Endothelial cell (in vitro differentiated cells): ENCODE measurements around the gene NCKAP1. TPM values are rescaled to one million over a fixed set of nuclear protein-coding genes. Genes with fewer than 3 reads are reported as not detected.

Experiments
- DNase-seq: peaks from one replicate; pipeline ENCODE4 v3.0.0; 2021; ENCODE audit warnings: low spot score
- H3K27ac Mint-ChIP-seq: one replicate; pipeline ENCODE4 v1.8.0; 2021; ENCODE audit warnings: mixed read lengths, inconsistent platforms; ENCODE audit not compliant: unreplicated experiment
- H3K27me3 Mint-ChIP-seq: one replicate; pipeline ENCODE4 v1.8.0; 2021; ENCODE audit warnings: mild to moderate bottlenecking, moderate library complexity, mixed read lengths, inconsistent platforms; ENCODE audit not compliant: unreplicated experiment
- H3K36me3 Mint-ChIP-seq: one replicate; pipeline ENCODE4 v1.8.0; 2021; ENCODE audit warnings: mild to moderate bottlenecking, low read depth, mixed read lengths, inconsistent platforms; ENCODE audit not compliant: unreplicated experiment
- H3K4me1 Mint-ChIP-seq: one replicate; pipeline ENCODE4 v1.8.0; 2021; ENCODE audit warnings: mild to moderate bottlenecking, mixed read lengths, inconsistent platforms; ENCODE audit not compliant: unreplicated experiment
- H3K4me3 Mint-ChIP-seq: one replicate; pipeline ENCODE4 v1.8.0; 2021; ENCODE audit warnings: mild to moderate bottlenecking, mixed read lengths, inconsistent platforms; ENCODE audit not compliant: unreplicated experiment
- H3K9me3 Mint-ChIP-seq: one replicate; pipeline ENCODE4 v1.8.0; 2021; ENCODE audit warnings: mixed read lengths, inconsistent platforms; ENCODE audit not compliant: unreplicated experiment
- total RNA-seq: library from RNA; stranded (reverse); fragmentation: NEBNext Ultra II Directional; extraction: Animal tissue kit (Norgen Biotek cat#: 25700); gene quantifications from one replicate; pipeline ENCODE4 v1.2.1, GENCODE V29; 2021; ENCODE audit not compliant: unreplicated experiment
- TF ChIP-seq, protein P1 (sequence below): fragments of 200-600 bp; sonication (generic); IDR thresholded peaks from one replicate; pipeline ENCODE4 v1.5.0; 2021; ENCODE audit warnings: antibody characterized with exemption; ENCODE audit not compliant: unreplicated experiment

NCKAP1 gene
- total RNA-seq, 1 donor from 2014 or later = 171 TPM

DNA sequence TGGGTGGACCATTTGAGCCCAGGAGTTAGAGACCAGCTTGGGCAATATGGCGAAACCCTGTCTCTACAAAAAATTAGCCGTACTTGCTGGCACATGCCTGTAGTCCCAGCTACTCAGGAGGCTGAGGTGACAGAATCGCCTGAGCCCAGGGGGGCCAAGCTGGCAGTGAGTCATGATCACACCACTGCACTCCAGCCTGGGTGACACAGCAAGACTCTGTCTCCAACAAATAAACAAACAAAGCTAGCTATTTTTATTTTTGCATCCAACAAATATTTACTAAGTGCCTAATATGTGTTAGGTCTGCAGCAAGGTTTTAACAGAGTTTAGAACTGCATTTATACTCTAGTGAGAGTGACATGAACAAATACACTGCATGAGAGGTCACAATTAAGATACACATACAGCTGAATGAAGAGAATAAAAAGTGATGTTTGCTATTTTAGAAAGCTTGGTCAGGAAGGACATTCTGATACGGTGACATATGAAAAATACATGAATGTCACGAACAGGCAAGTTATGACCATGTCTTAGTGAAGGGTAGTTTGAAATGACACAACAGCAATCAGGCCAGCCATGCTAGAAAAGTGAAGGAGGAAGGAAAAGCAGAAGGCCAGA lies 88.6 kb downstream of the NCKAP1 start:
- no peak overlapping the region for H3K4me3 Mint-ChIP-seq
- TF ChIP-seq, protein P1, sequence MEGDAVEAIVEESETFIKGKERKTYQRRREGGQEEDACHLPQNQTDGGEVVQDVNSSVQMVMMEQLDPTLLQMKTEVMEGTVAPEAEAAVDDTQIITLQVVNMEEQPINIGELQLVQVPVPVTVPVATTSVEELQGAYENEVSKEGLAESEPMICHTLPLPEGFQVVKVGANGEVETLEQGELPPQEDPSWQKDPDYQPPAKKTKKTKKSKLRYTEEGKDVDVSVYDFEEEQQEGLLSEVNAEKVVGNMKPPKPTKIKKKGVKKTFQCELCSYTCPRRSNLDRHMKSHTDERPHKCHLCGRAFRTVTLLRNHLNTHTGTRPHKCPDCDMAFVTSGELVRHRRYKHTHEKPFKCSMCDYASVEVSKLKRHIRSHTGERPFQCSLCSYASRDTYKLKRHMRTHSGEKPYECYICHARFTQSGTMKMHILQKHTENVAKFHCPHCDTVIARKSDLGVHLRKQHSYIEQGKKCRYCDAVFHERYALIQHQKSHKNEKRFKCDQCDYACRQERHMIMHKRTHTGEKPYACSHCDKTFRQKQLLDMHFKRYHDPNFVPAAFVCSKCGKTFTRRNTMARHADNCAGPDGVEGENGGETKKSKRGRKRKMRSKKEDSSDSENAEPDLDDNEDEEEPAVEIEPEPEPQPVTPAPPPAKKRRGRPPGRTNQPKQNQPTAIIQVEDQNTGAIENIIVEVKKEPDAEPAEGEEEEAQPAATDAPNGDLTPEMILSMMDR = no peak
- H3K9me3 Mint-ChIP-seq = no peaks in the 10 kb centered on the region
- no peak for DNase-seq
- H3K27me3 Mint-ChIP-seq = no peaks in the 10 kb centered on the region
- peaks cover 8% of the 10 kb centered on the region for H3K4me1 Mint-ChIP-seq
- H3K36me3 Mint-ChIP-seq = peaks cover 23% of the 10 kb centered on the region
- no peak overlapping the region for H3K27ac Mint-ChIP-seq

DNA sequence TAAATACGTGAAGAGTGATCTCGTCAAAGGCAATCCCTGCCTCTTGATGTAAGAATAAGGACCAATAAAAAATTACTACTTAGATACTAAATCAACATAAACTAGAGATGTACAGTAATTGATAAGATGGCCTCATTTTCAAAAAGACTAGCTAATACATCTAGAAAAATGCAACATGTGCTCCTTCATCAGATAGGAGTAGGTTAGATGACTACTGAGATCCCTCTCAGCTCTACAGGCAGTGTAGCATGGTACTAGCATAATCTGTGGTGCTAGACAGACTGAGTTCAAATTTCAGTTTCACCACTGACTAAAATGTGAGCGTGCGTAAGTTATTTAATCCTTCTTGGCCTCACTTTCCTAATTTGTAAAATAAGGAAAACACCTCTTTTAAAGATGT lies 89.2 kb downstream of the NCKAP1 start:
- DNase-seq = no peak
- Mint-ChIP-seq H3K27me3 (no peaks in the 10 kb centered on the region), H3K4me1 (peaks cover 8% of the 10 kb centered on the region), H3K36me3 (peaks cover 20% of the 10 kb centered on the region), H3K9me3 (no peaks in the 10 kb centered on the region), H3K27ac (no peak overlapping the region), H3K4me3 (no peak overlapping the region)
- TF ChIP-seq, protein P1 = no peak

DNA sequence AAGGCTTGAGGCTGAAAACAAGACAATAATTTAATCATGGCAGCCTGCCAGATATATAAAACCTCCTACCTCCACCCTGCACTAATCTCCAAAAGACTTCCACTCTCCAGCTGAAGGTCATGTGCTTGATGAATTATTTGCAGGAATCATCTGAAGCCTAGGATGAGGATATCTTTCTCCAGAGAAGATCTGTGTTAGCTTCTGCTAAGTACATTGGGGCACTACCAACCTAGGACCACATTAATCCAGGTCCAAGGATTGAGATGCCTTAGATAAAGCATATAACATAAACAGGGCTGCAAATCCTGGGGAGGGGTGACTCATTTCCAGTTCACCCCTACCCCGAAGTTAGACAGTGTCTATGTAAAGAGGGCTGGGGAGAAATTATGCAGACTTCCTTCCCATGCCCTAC lies 91.3 kb downstream of the NCKAP1 start:
- TF ChIP-seq, protein P1 = no peak
- no peak for DNase-seq
- no peak overlapping the region for H3K4me3 Mint-ChIP-seq

DNA sequence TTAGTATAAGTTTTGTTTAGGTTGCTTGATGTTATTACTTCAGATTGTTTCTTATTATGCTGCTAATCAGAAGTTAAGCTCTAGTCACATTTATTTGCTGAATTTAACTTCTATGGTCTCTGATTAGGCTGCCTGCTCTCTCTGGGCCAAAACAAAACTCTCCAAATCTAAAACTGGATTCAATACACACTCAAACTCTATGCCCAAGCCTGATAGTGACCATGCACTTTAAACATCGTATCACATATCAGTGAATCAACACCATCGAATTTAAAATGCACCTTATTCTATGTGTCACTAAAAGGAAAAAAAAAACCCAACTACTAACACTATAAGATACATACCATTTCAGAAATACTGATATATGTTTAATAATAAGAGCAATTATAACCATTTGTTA lies 94.9 kb downstream of the NCKAP1 start:
- no peak for DNase-seq
- Mint-ChIP-seq H3K4me3 (no peak overlapping the region), H3K36me3 (peaks cover 21% of the 10 kb centered on the region), H3K27ac (peak overlapping the region; percentile 64), H3K27me3 (peaks cover 2% of the 10 kb centered on the region), H3K9me3 (no peaks in the 10 kb centered on the region), H3K4me1 (peaks cover 8% of the 10 kb centered on the region)
- TF ChIP-seq, protein P1 = no peak

More for the DNA sequence above, 91.3 kb downstream of the NCKAP1 start:
- Mint-ChIP-seq H3K27me3 (no peaks in the 10 kb centered on the region), H3K36me3 (peaks cover 9% of the 10 kb centered on the region), H3K27ac (no peak overlapping the region), H3K9me3 (no peaks in the 10 kb centered on the region), H3K4me1 (peaks cover 8% of the 10 kb centered on the region)

DNA sequence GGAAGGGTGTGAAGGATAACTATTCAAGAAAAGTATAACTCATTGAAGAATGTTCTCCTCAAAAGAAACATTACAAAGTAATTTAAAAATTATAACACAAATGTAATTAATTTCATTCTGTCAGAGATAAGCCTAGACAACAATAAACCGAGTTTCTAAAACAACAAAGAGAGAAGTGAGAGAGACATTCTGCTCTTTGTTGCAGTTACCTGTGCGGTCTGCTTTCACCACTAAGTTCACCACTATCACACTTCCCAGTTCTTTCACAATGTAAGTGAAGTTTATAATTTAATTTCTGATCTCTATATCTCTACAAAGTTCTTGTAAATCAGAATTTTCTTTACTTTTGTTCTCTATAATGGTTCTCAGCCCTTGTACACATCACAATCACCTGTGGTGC lies 95.5 kb downstream of the NCKAP1 start:
- H3K36me3 Mint-ChIP-seq = peaks cover 23% of the 10 kb centered on the region
- H3K4me3 Mint-ChIP-seq = no peak overlapping the region
- peaks cover 2% of the 10 kb centered on the region for H3K27me3 Mint-ChIP-seq
- no peak for DNase-seq
- H3K9me3 Mint-ChIP-seq = no peaks in the 10 kb centered on the region
- no peak overlapping the region for H3K27ac Mint-ChIP-seq
- TF ChIP-seq, protein P1 = no peak
- H3K4me1 Mint-ChIP-seq = peaks cover 8% of the 10 kb centered on the region
